ENCODE data around the gene ART4. TPM values are rescaled to one million over a fixed set of nuclear protein-coding genes. Genes with fewer than 3 reads are reported as not detected.

The ART4 gene
- total RNA-seq, 3 donors from 2014 or later, result not detected

- DNase-seq (no peak), ATAC-seq (no peak)
- Mint-ChIP-seq H3K4me1 (ENCODE audit: low read depth) (peaks cover 45% of the 10 kb centered on the region), H3K9me3 (no peaks in the 10 kb centered on the region), H3K27me3 (ENCODE audit: low read depth) (no peaks in the 10 kb centered on the region), H3K4me3 (peak overlapping the region; percentile 98), H3K36me3 (ENCODE audit: insufficient read depth) (no peaks in the 10 kb centered on the region)
These were observed 67.7 kb downstream of the ART4 start for GRCh38 chr12:14775636-14775980.

Other genes starting within 250 kb of the ART4 start
- not detected for gene GUCY2C, start 146.9 kb downstream of the ART4 start, total RNA-seq
- 100 to 1,000 TPM; 133 to 146 (median 140) TPM for gene WBP11, start 40.0 kb downstream of the ART4 start, total RNA-seq
- gene C12orf60, start 39.9 kb downstream of the ART4 start, total RNA-seq, result 1 to 10 TPM; 1.4 to 2.4 (median 1.6) TPM
- gene SMCO3, start 29.3 kb downstream of the ART4 start, total RNA-seq, result not detected
- gene MGP, start 42.3 kb upstream of the ART4 start, total RNA-seq, result under 1 TPM in 2 of 3 donors, not detected in 1; 0.52 to 0.55 TPM
- under 1 TPM; 0.24 to 0.35 (median 0.25) TPM for gene ERP27, start 95.0 kb upstream of the ART4 start, total RNA-seq
- 100 to 1,000 TPM; 241 to 278 (median 247) TPM for gene ARHGDIB, start 118.1 kb upstream of the ART4 start, total RNA-seq
- not detected for gene PDE6H, start 129.5 kb upstream of the ART4 start, total RNA-seq

Data from activated T-cell treated with anti-CD3 and anti-CD28 coated beads, Interleukin-2, amount 50 U/mL, for 4 hours (primary cell).